Ovary (tissue), 3 donors: Measurements from ENCODE around the gene CFAP61.

Experiments
- POLR2A ChIP-seq: fragments of 450-650 bp; IDR thresholded peaks from one replicate; pipeline ENCODE4 v1.6.1; 2017; ENCODE audit warnings: antibody characterized with exemption, mild to moderate bottlenecking, moderate library complexity
- TF ChIP-seq, protein P1 (sequence below), 3 donors: fragments of 450-650 bp in 2 of 3; fragments of 200-600 bp in 1 of 3; IDR thresholded peaks; one replicate each; pipeline versions ENCODE4 v1.5.1 to v1.8.0; 2016 to 2022; ENCODE audit warnings: antibody characterized with exemption in 3 of 3, mild to moderate bottlenecking in 1 of 3
- donor health status: DM: no; HTN: no; CAD: no.

DNA sequence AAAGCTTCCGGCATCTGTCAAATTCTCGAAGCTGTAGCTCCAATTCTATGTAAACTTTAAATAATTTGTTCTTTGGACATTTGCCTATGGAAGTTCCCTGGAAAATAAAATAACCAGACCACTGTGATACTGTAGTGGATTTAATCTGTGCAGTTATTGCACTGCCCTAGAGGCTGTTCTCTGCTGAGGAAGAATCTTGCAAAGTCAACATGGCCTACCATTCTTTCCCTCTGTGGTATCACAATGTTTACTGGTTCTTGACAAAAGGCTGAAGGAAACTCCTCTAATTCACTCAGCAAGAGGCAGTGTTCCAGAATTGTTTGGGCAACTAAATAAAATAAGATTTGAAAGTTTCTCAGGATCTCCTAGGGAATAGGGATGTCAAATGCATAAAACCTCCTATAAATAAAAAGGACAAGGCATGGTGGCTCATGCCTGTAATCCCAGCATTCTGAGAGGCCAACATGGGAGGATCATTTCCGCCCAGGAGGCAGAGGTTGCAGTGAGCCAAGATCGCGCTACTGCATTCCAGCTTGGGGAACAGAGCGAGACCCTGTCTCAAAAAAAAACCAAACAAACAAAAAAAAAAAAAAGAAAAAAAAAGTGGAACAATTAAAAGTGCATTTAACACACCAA, 12.5 kb upstream of the CFAP61 start:
- TF ChIP-seq, protein P1, sequence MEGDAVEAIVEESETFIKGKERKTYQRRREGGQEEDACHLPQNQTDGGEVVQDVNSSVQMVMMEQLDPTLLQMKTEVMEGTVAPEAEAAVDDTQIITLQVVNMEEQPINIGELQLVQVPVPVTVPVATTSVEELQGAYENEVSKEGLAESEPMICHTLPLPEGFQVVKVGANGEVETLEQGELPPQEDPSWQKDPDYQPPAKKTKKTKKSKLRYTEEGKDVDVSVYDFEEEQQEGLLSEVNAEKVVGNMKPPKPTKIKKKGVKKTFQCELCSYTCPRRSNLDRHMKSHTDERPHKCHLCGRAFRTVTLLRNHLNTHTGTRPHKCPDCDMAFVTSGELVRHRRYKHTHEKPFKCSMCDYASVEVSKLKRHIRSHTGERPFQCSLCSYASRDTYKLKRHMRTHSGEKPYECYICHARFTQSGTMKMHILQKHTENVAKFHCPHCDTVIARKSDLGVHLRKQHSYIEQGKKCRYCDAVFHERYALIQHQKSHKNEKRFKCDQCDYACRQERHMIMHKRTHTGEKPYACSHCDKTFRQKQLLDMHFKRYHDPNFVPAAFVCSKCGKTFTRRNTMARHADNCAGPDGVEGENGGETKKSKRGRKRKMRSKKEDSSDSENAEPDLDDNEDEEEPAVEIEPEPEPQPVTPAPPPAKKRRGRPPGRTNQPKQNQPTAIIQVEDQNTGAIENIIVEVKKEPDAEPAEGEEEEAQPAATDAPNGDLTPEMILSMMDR (IDR thresholded peaks at IDR 0.05), result no peak
- TF ChIP-seq POLR2A, result no peak
